ENCODE data around the gene SLC7A8. TPM values are rescaled to one million over a fixed set of nuclear protein-coding genes. Genes with fewer than 3 reads are reported as not detected.
A peak's percentile ranks its signal among the peaks of the same experiment; 100 is the strongest.

The SLC7A8 gene
- total and polyA plus RNA-seq, 8 donors = 1.2 to 102 (median 32.0) TPM

GRCh38 chr14:23078692-23079116 is 104.8 kb downstream of the SLC7A8 start:
- H3K36me3 ChIP-seq = peaks cover 74 to 100% (median 100%) of the 10 kb centered on the region in 4 donors
- H3K27me3 ChIP-seq = no peaks in the 10 kb centered on the region
- peak in 1 of 2 donors; percentile 55 for DNase-seq
- H3K4me1 ChIP-seq = peaks cover 0 to 46% (median 16%) of the 10 kb centered on the region in 4 donors
- H3K27ac ChIP-seq = peak overlapping the region in 4 of 5 donors; percentile 54 to 74 (median 64)
- intact Hi-C loops (cut with DNase I; ENCODE audit: low total_unique reads) = no loop called here
- WGBS, 5 donors = 10 to 30% (median 24%) methylated on average over 2 of the region's 2 CpGs
- H3K4me3 ChIP-seq = no peak overlapping the region
- TF ChIP-seq POLR2AphosphoS5 (IDR thresholded peaks at IDR 0.05) (peak in 2 of 3 donors; percentile 27 to 77), POLR2A (IDR thresholded peaks at IDR 0.05) (no peak), CTCF (IDR thresholded peaks at IDR 0.05) (no peak), EP300 (IDR thresholded peaks at IDR 0.05) (no peak)
- no peaks in the 10 kb centered on the region for H3K9me3 ChIP-seq

- Histone ChIP-seq H3K36me3 (peaks cover 73 to 100% (median 100%) of the 10 kb centered on the region in 4 donors), H3K4me3 (no peak overlapping the region), H3K27ac (peak overlapping the region; percentile 13 to 74 (median 59)), H3K9me3 (no peaks in the 10 kb centered on the region), H3K4me1 (peaks cover 0 to 52% (median 19%) of the 10 kb centered on the region in 4 donors), H3K27me3 (no peaks in the 10 kb centered on the region)
- no peak for DNase-seq
- intact Hi-C loops (cut with DNase I; ENCODE audit: low total_unique reads) = no loop called here
- no peak for TF ChIP-seq EP300 (IDR thresholded peaks at IDR 0.05)
- no peak for TF ChIP-seq POLR2AphosphoS5 (IDR thresholded peaks at IDR 0.05)
- TF ChIP-seq POLR2A (IDR thresholded peaks at IDR 0.05) = no peak
- no peak for TF ChIP-seq CTCF (IDR thresholded peaks at IDR 0.05)
- WGBS, 5 donors = 82 to 88% (median 84%) methylated on average over 5 of the region's 5 CpGs
Measured at GRCh38 chr14:23077962-23078361, 105.5 kb downstream of the SLC7A8 start.

- peaks cover 5 to 63% (median 28%) of the 10 kb centered on the region in 4 donors for H3K4me1 ChIP-seq
- no peaks in the 10 kb centered on the region for H3K9me3 ChIP-seq
- intact Hi-C loops (cut with DNase I; ENCODE audit: low total_unique reads) = no loop called here
- peak overlapping the region in 3 of 5 donors; percentile 7 to 54 (median 9) for H3K27ac ChIP-seq
- no peak overlapping the region for H3K4me3 ChIP-seq
- H3K36me3 ChIP-seq = peaks cover 71 to 98% (median 96%) of the 10 kb centered on the region in 4 donors
- 62 to 71% (median 64%) methylated on average over 5 of the region's 5 CpGs for WGBS, 5 donors
- peak in 1 of 2 donors; percentile 62 for DNase-seq
- H3K27me3 ChIP-seq = no peaks in the 10 kb centered on the region
- TF ChIP-seq POLR2A (IDR thresholded peaks at IDR 0.05) = no peak
- peak in 4 of 7 experiments; percentile 24 to 64 (median 48) for TF ChIP-seq CTCF (IDR thresholded peaks at IDR 0.05)
- TF ChIP-seq EP300 (IDR thresholded peaks at IDR 0.05) = no peak
Measured at GRCh38 chr14:23076785-23077408, 106.6 kb downstream of the SLC7A8 start.

Small RNA genes within 50 kb of the gene (small RNA-seq; reads per million reads assigned to genes)
- gene AL049829.1 (0 reads per million in 4 donors), gene RNU6-1138P (0 reads per million in 4 donors)

Other genes starting within 250 kb of the SLC7A8 start
- gene HAUS4, start 226.6 kb downstream of the SLC7A8 start, total RNA-seq = 100 to 1,000 TPM in 1 of 5 donors, 10 to 100 TPM in 4; 38.5 to 121 (median 76.8) TPM
- 10 to 100 TPM; 28.1 to 38.8 (median 37.0) TPM for gene HAUS4, start 226.6 kb downstream of the SLC7A8 start, polyA plus RNA-seq
- gene AJUBA, start 201.1 kb downstream of the SLC7A8 start, total RNA-seq = 10 to 100 TPM in 3 of 5 donors, 1 to 10 TPM in 1, not detected in 1; 3.1 to 13.3 (median 10.7) TPM
- gene AJUBA, start 201.1 kb downstream of the SLC7A8 start, polyA plus RNA-seq = 1 to 10 TPM; 1.5 to 6.9 (median 6.6) TPM
- gene C14orf93, start 173.5 kb downstream of the SLC7A8 start, total RNA-seq = 10 to 100 TPM in 3 of 5 donors, 1 to 10 TPM in 1, not detected in 1; 5.0 to 29.1 (median 20.6) TPM
- gene C14orf93, start 173.5 kb downstream of the SLC7A8 start, polyA plus RNA-seq = 1 to 10 TPM; 6.8 to 8.6 (median 7.2) TPM
- 100 to 1,000 TPM in 1 of 5 donors, 10 to 100 TPM in 4; 34.4 to 139 (median 54.6) TPM for gene PSMB5, start 148.8 kb downstream of the SLC7A8 start, total RNA-seq
- 100 to 1,000 TPM in 1 of 3 donors, 10 to 100 TPM in 2; 96.4 to 147 (median 98.6) TPM for gene PSMB5, start 148.8 kb downstream of the SLC7A8 start, polyA plus RNA-seq
- not detected for gene PSMB11, start 141.4 kb downstream of the SLC7A8 start, total RNA-seq
- gene PSMB11, start 141.4 kb downstream of the SLC7A8 start, polyA plus RNA-seq = not detected
- gene CDH24, start 126.1 kb downstream of the SLC7A8 start, total RNA-seq = 10 to 100 TPM in 1 of 5 donors, 1 to 10 TPM in 3, not detected in 1; 1.2 to 14.3 (median 4.8) TPM
- 1 to 10 TPM; 2.3 to 4.0 (median 3.2) TPM for gene CDH24, start 126.1 kb downstream of the SLC7A8 start, polyA plus RNA-seq
- gene ACIN1, start 88.5 kb downstream of the SLC7A8 start, total RNA-seq = 100 to 1,000 TPM; 114 to 232 (median 123) TPM
- gene ACIN1, start 88.5 kb downstream of the SLC7A8 start, polyA plus RNA-seq = 10 to 100 TPM; 37.1 to 86.4 (median 52.7) TPM
- gene C14orf119, start 88.2 kb downstream of the SLC7A8 start, total RNA-seq = 10 to 100 TPM in 2 of 5 donors, 1 to 10 TPM in 2, not detected in 1; 1.8 to 25.2 (median 14.0) TPM
- gene C14orf119, start 88.2 kb downstream of the SLC7A8 start, polyA plus RNA-seq = 10 to 100 TPM; 27.4 to 51.8 (median 49.8) TPM
- gene CIROP, start 78.7 kb downstream of the SLC7A8 start, total RNA-seq = not detected
- not detected for gene CIROP, start 78.7 kb downstream of the SLC7A8 start, polyA plus RNA-seq
- gene CEBPE, start 64.4 kb downstream of the SLC7A8 start, total RNA-seq = not detected
- gene CEBPE, start 64.4 kb downstream of the SLC7A8 start, polyA plus RNA-seq = under 1 TPM in 1 of 3 donors, not detected in 2; 0.37 TPM
- gene RNF212B, start 54.3 kb upstream of the SLC7A8 start, total RNA-seq = not detected
- 1 to 10 TPM in 2 of 3 donors, under 1 TPM in 1; 0.40 to 1.1 (median 1.1) TPM for gene RNF212B, start 54.3 kb upstream of the SLC7A8 start, polyA plus RNA-seq
- gene HOMEZ, start 102.5 kb upstream of the SLC7A8 start, total RNA-seq = 100 to 1,000 TPM in 1 of 5 donors, 10 to 100 TPM in 1, 1 to 10 TPM in 3; 5.1 to 103 (median 8.3) TPM
- 1 to 10 TPM; 5.8 to 9.6 (median 7.0) TPM for gene HOMEZ, start 102.5 kb upstream of the SLC7A8 start, polyA plus RNA-seq
- 10 to 100 TPM in 1 of 5 donors, 1 to 10 TPM in 4; 1.7 to 17.0 (median 6.8) TPM for gene PPP1R3E, start 119.2 kb upstream of the SLC7A8 start, total RNA-seq
- 10 to 100 TPM; 13.5 to 17.6 (median 16.4) TPM for gene PPP1R3E, start 119.2 kb upstream of the SLC7A8 start, polyA plus RNA-seq
- gene BCL2L2, start 123.2 kb upstream of the SLC7A8 start, total RNA-seq = 10 to 100 TPM; 14.0 to 47.5 (median 39.8) TPM
- 10 to 100 TPM; 28.1 to 84.1 (median 48.4) TPM for gene BCL2L2, start 123.2 kb upstream of the SLC7A8 start, polyA plus RNA-seq
- 100 to 1,000 TPM in 2 of 5 donors, 10 to 100 TPM in 3; 24.5 to 152 (median 70.5) TPM for gene PABPN1, start 137.8 kb upstream of the SLC7A8 start, total RNA-seq
- gene PABPN1, start 137.8 kb upstream of the SLC7A8 start, polyA plus RNA-seq = 100 to 1,000 TPM; 131 to 190 (median 147) TPM
- 10 to 100 TPM; 14.1 to 33.3 (median 22.3) TPM for gene SLC22A17, start 169.2 kb upstream of the SLC7A8 start, total RNA-seq
- gene SLC22A17, start 169.2 kb upstream of the SLC7A8 start, polyA plus RNA-seq = 10 to 100 TPM in 2 of 3 donors, 1 to 10 TPM in 1; 7.0 to 18.3 (median 12.5) TPM
- 1 to 10 TPM; 3.1 to 9.6 (median 5.5) TPM for gene EFS, start 181.5 kb upstream of the SLC7A8 start, total RNA-seq
- 10 to 100 TPM in 1 of 3 donors, 1 to 10 TPM in 2; 3.4 to 20.6 (median 6.8) TPM for gene EFS, start 181.5 kb upstream of the SLC7A8 start, polyA plus RNA-seq
- not detected for gene IL25, start 189.1 kb upstream of the SLC7A8 start, total RNA-seq
- gene IL25, start 189.1 kb upstream of the SLC7A8 start, polyA plus RNA-seq = not detected
- 1 to 10 TPM in 1 of 5 donors, not detected in 4; 1.3 TPM for gene CMTM5, start 193.4 kb upstream of the SLC7A8 start, total RNA-seq
- 1 to 10 TPM in 1 of 3 donors, under 1 TPM in 2; 0.61 to 1.3 (median 0.87) TPM for gene CMTM5, start 193.4 kb upstream of the SLC7A8 start, polyA plus RNA-seq
- gene MYH6, start 224.6 kb upstream of the SLC7A8 start, total RNA-seq = under 1 TPM in 1 of 5 donors, not detected in 4; 0.37 TPM
- gene MYH6, start 224.6 kb upstream of the SLC7A8 start, polyA plus RNA-seq = 1 to 10 TPM in 2 of 3 donors, under 1 TPM in 1; 0.50 to 3.2 (median 1.4) TPM